KOPT-K1 (cell line): ENCODE data around the gene LRRC3B.

Source experiments
- H3K27ac ChIP-seq: fragments of 200-600 bp; sonication (generic); 2 replicates; pipeline ENCODE4 v1.5.1; 2016; ENCODE audit warnings: antibody characterized with exemption, mild to moderate bottlenecking, low read depth, low read length; ENCODE audit not compliant: poor library complexity, severe bottlenecking
- H3K36me3 ChIP-seq: fragments of 200-600 bp; sonication (generic); 2 replicates; pipeline ENCODE4 v1.5.1; 2017; ENCODE audit warnings: antibody characterized with exemption, mild to moderate bottlenecking, low read length, moderate library complexity; ENCODE audit not compliant: insufficient read depth
- H3K9me3 ChIP-seq: fragments of 200-600 bp; sonication (generic); 2 replicates; pipeline ENCODE4 v1.5.1; 2017; ENCODE audit warnings: antibody characterized with exemption, low read length, mild to moderate bottlenecking; ENCODE audit not compliant: insufficient read depth, poor library complexity, severe bottlenecking

LRRC3B gene

GRCh38 chr3:26713091-26713490 lies 90.5 kb downstream of the LRRC3B start:
- no peak overlapping the region for H3K27ac ChIP-seq
- H3K36me3 ChIP-seq = no peaks in the 10 kb centered on the region
- H3K9me3 ChIP-seq = no peaks in the 10 kb centered on the region

- Histone ChIP-seq H3K27ac (no peak overlapping the region), H3K9me3 (no peaks in the 10 kb centered on the region), H3K36me3 (no peaks in the 10 kb centered on the region)
Measured at GRCh38 chr3:26714485-26714884, 91.9 kb downstream of the LRRC3B start.

GRCh38 chr3:26715431-26715830 lies 92.9 kb downstream of the LRRC3B start:
- H3K9me3 ChIP-seq = no peaks in the 10 kb centered on the region
- no peak overlapping the region for H3K27ac ChIP-seq
- no peaks in the 10 kb centered on the region for H3K36me3 ChIP-seq

GRCh38 chr3:26718315-26718714 lies 95.7 kb downstream of the LRRC3B start:
- no peak overlapping the region for H3K27ac ChIP-seq
- no peaks in the 10 kb centered on the region for H3K9me3 ChIP-seq
- H3K36me3 ChIP-seq = no peaks in the 10 kb centered on the region

GRCh38 chr3:26719134-26719533 lies 96.6 kb downstream of the LRRC3B start:
- H3K9me3 ChIP-seq = no peaks in the 10 kb centered on the region
- H3K27ac ChIP-seq = no peak overlapping the region
- no peaks in the 10 kb centered on the region for H3K36me3 ChIP-seq

- Histone ChIP-seq H3K9me3 (no peaks in the 10 kb centered on the region), H3K27ac (no peak overlapping the region), H3K36me3 (no peaks in the 10 kb centered on the region)
Measured at GRCh38 chr3:26721047-26721446, 98.5 kb downstream of the LRRC3B start.

GRCh38 chr3:26731843-26732242 lies 109.3 kb downstream of the LRRC3B start:
- Histone ChIP-seq H3K27ac (no peak overlapping the region), H3K36me3 (no peaks in the 10 kb centered on the region), H3K9me3 (no peaks in the 10 kb centered on the region)

- Histone ChIP-seq H3K9me3 (no peaks in the 10 kb centered on the region), H3K36me3 (no peaks in the 10 kb centered on the region), H3K27ac (no peak overlapping the region)
Measured at GRCh38 chr3:26750263-26750662, 127.7 kb downstream of the LRRC3B start.

- H3K36me3 ChIP-seq = no peaks in the 10 kb centered on the region
- no peaks in the 10 kb centered on the region for H3K9me3 ChIP-seq
- H3K27ac ChIP-seq = no peak overlapping the region
Measured at GRCh38 chr3:26752466-26752865, 129.9 kb downstream of the LRRC3B start.

- H3K36me3 ChIP-seq = no peaks in the 10 kb centered on the region
- no peaks in the 10 kb centered on the region for H3K9me3 ChIP-seq
- H3K27ac ChIP-seq = no peak overlapping the region
Measured at GRCh38 chr3:26753095-26753494, 130.5 kb downstream of the LRRC3B start.

- Histone ChIP-seq H3K36me3 (no peaks in the 10 kb centered on the region), H3K27ac (no peak overlapping the region)
Measured at GRCh38 chr3:26757978-26758377, 135.4 kb downstream of the LRRC3B start.

More at GRCh38 chr3:26757978-26758377, 135.4 kb downstream of the LRRC3B start:
- no peaks in the 10 kb centered on the region for H3K9me3 ChIP-seq
